Right lobe of liver (tissue), 6 donors: ENCODE measurements around the gene GJA4. TPM values are rescaled to one million over a fixed set of nuclear protein-coding genes. Genes with fewer than 3 reads are reported as not detected.

Experiments used
- ATAC-seq, 4 donors: fragments of 200-7000 bp; cut with Tn5 transposase; one replicate each; pipeline ENCODE4 v1.9.1; 2020; ENCODE audit warnings: mild to moderate bottlenecking in 4 of 4, moderate library complexity in 4 of 4
- DNase-seq, 3 donors: peaks; one replicate each; pipeline ENCODE4 v3.0.0-alpha.2; 2020
- H3K27ac ChIP-seq, 3 donors: fragments of 200-600 bp; one replicate each; pipeline ENCODE4 v1.8.0; 2022
- H3K27me3 ChIP-seq, 2 donors: fragments of 200-600 bp; one replicate each; pipeline ENCODE4 v1.8.0; 2022
- H3K36me3 ChIP-seq, 4 donors: fragments of 200-600 bp; sonication (generic) in 1 of 4; one replicate each; pipeline versions ENCODE4 v1.5.1 to v1.8.0; 2017 to 2022; ENCODE audit warnings: control low read depth in 1 of 4
- H3K4me1 ChIP-seq, 4 donors: fragments of 200-600 bp; sonication (generic) in 1 of 4; one replicate each; pipeline versions ENCODE4 v1.5.1 to v1.8.0; 2017 to 2022; ENCODE audit warnings: control low read depth in 1 of 4
- H3K4me3 ChIP-seq, 3 donors: fragments of 200-600 bp; one replicate each; pipeline ENCODE4 v1.8.0; 2022
- H3K9me3 ChIP-seq, 4 donors: fragments of 200-600 bp; sonication (generic) in 1 of 4; one replicate each; pipeline versions ENCODE4 v1.5.1 to v1.8.0; 2017 to 2022; ENCODE audit warnings: control low read depth in 1 of 4
- POLR2A ChIP-seq: fragments of 450-650 bp; IDR thresholded peaks from one replicate; pipeline ENCODE4 v1.6.1; 2017; ENCODE audit warnings: antibody characterized with exemption, mild to moderate bottlenecking
- WGBS: methylation state at CpG from one replicate; pipeline ENCODE4 v1.1.6; 2018; ENCODE audit warnings: low coverage, low lambda C conversion rate; ENCODE audit not compliant: insufficient coverage; ENCODE audit errors: missing lambda C conversion rate; 5-methylcytosine and 5-hydroxymethylcytosine counted together
- intact Hi-C, 2 donors: fragments of 100-400 bp; cut with DNase I; formaldehyde crosslinking; loops; one replicate each; pipeline versions ENCODE4 v1.11.2 to v1.14.1; 2022
- total RNA-seq, 6 experiments: library from RNA; depleted of rRNA in 2 of 6; stranded (reverse); fragments of >200 nt in 2 of 6; fragmentation: NEBNext Ultra II Directional in 3 of 6; extraction: Animal tissue kit (Norgen Biotek cat#: 25700) in 3 of 6; gene quantifications; one replicate each; pipeline versions ENCODE4 v1.1.0 to v1.2.4, GENCODE V29; 2016 to 2023
- TF ChIP-seq, protein P1 (sequence below), 4 donors: fragments of 200-600 bp in 3 of 4; fragments of 450-650 bp in 1 of 4; IDR thresholded peaks; one replicate each; pipeline versions ENCODE4 v1.5.1 to v1.8.0; 2016 to 2022; ENCODE audit warnings: antibody characterized with exemption in 4 of 4, mild to moderate bottlenecking in 2 of 4
- donor health status: DM: no; HTN: yes; CAD: no.
- donor health status: DM: no; HTN: no; CAD: no.
- donor health status: DM: no; HTN: no; CAD: no.
- donor health status: DM: no; HTN: yes; CAD: no.
- donor health status: DM: no; HTN: yes; CAD: no.

GJA4 gene
- total RNA-seq, 6 experiments from 2014 or later, result 4.3 to 21.8 (median 7.6) TPM

DNA sequence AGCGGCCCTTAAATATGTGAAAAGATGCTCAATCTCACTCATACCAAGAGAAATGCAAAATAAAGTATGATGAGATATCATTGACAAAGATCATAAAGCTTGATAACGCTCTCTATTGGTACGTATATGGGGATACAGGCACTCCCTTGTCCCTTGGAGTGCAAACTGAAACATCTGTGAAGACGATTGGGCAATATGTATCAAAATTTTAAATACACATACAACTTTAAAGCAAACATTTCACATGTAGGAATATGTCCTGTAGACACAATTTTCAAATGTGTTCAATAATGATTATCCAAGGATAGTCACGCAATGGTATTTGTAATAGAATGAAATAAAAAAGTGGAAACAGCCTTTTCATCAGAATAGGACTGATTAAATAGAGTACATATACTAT lies 13.8 kb upstream of the GJA4 start:
- H3K27ac ChIP-seq, result no peak overlapping the region
- no peaks in the 10 kb centered on the region for H3K9me3 ChIP-seq
- intact Hi-C loops, result no loop called here
- H3K36me3 ChIP-seq, result no peaks in the 10 kb centered on the region
- H3K4me3 ChIP-seq, result no peak overlapping the region
- ATAC-seq, result no peak
- TF ChIP-seq, protein P1, sequence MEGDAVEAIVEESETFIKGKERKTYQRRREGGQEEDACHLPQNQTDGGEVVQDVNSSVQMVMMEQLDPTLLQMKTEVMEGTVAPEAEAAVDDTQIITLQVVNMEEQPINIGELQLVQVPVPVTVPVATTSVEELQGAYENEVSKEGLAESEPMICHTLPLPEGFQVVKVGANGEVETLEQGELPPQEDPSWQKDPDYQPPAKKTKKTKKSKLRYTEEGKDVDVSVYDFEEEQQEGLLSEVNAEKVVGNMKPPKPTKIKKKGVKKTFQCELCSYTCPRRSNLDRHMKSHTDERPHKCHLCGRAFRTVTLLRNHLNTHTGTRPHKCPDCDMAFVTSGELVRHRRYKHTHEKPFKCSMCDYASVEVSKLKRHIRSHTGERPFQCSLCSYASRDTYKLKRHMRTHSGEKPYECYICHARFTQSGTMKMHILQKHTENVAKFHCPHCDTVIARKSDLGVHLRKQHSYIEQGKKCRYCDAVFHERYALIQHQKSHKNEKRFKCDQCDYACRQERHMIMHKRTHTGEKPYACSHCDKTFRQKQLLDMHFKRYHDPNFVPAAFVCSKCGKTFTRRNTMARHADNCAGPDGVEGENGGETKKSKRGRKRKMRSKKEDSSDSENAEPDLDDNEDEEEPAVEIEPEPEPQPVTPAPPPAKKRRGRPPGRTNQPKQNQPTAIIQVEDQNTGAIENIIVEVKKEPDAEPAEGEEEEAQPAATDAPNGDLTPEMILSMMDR (IDR thresholded peaks at IDR 0.05), result no peak
- no peak for DNase-seq
- H3K4me1 ChIP-seq, result peaks cover 0 to 17% (median 4%) of the 10 kb centered on the region in 4 donors
- WGBS, result 76% methylated on average over 5 of the region's 5 CpGs
- no peaks in the 10 kb centered on the region for H3K27me3 ChIP-seq

DNA sequence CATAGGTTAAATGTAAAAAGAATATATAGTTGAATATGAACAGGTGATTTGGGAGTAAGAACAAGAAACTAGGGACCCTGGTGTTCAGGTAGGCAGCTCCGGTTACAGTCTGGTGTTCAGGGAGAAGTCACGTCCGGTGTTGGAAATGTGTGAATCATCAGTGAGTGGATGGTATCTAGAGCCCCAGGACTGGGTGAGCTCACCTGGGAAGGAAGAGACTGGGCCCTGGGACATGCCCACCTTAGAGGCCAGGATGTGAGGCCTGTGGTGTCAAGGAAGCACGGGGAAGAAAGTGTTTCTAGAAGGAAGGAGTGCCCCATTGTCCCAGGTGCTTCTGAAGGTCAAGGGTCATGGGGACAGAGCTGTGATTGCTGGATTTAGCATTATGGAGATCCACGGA lies 13.3 kb upstream of the GJA4 start:
- no peak for ATAC-seq
- TF ChIP-seq, protein P1 (IDR thresholded peaks at IDR 0.05), result no peak
- WGBS, result 67% methylated on average over 5 of the region's 5 CpGs
- H3K4me1 ChIP-seq, result peaks cover 0 to 17% (median 4%) of the 10 kb centered on the region in 4 donors
- no peaks in the 10 kb centered on the region for H3K27me3 ChIP-seq
- no peak overlapping the region for H3K4me3 ChIP-seq
- no peaks in the 10 kb centered on the region for H3K36me3 ChIP-seq
- H3K27ac ChIP-seq, result no peak overlapping the region
- no peak for DNase-seq
- intact Hi-C loops, result no loop called here
- H3K9me3 ChIP-seq, result no peaks in the 10 kb centered on the region

DNA sequence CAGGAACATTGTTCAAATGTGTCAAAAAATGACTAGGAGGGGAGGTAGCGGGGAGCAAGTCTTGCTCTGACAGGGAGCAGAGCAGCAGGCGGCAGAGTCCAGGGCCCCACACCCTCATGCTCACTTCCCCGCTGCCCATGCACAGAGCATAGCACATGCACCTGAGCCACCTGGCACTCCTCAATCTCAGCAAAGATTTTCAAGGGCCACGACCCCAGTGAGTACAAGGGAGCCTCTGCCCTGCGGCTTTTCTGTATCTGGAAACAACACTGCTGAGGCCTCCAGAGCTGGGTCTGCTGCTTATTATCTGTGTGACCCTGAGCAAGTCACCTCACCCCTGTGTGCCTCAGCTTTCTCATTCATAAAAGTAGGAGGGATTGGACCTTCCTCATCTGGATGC lies 12.8 kb upstream of the GJA4 start:
- Histone ChIP-seq H3K27ac (no peak overlapping the region), H3K4me3 (no peak overlapping the region), H3K27me3 (no peaks in the 10 kb centered on the region), H3K9me3 (no peaks in the 10 kb centered on the region), H3K36me3 (no peaks in the 10 kb centered on the region), H3K4me1 (peaks cover 0 to 17% (median 5%) of the 10 kb centered on the region in 4 donors)
- intact Hi-C loops, result no loop called here
- DNase-seq, result no peak
- no peak for ATAC-seq
- TF ChIP-seq POLR2A, result no peak
- TF ChIP-seq, protein P1 (IDR thresholded peaks at IDR 0.05), result no peak
- no CpG with 5 or more reads among the region's 5 CpGs for WGBS

DNA sequence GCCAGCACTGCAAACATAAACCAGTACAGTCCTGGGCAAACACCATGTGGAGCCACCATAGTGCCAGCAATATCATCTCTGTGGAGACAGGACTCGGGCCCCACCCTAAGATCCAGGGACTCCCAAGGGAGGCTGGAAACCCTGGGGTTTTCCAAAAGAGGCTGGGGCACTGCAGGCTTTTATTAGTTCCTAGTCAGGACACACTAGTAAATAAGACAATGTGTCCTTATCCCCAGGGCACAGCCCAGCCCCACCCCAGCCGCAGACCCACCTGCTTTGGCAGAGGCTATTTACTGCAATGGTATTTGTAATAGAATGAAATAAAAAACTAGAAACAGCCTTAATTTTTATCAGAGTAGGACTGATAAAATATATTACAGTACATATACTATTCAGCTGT lies 12.3 kb upstream of the GJA4 start:
- intact Hi-C loops, result no loop called here
- 69% methylated on average over 2 of the region's 2 CpGs for WGBS
- H3K36me3 ChIP-seq, result no peaks in the 10 kb centered on the region
- TF ChIP-seq POLR2A, result no peak
- TF ChIP-seq, protein P1 (IDR thresholded peaks at IDR 0.05), result no peak
- ATAC-seq (no peak), DNase-seq (no peak)
- H3K27ac ChIP-seq, result no peak overlapping the region
- H3K27me3 ChIP-seq, result no peaks in the 10 kb centered on the region
- H3K4me3 ChIP-seq, result no peak overlapping the region
- peaks cover 0 to 17% (median 7%) of the 10 kb centered on the region in 4 donors for H3K4me1 ChIP-seq
- H3K9me3 ChIP-seq, result no peaks in the 10 kb centered on the region
